HepG2 (cell line): ENCODE measurements around the gene BPI. TPM values are rescaled to one million over a fixed set of nuclear protein-coding genes. Genes with fewer than 3 reads are reported as not detected.
A peak's percentile ranks its signal among the peaks of the same experiment; 100 is the strongest.

Source experiments
- ATRX ChIP-seq: sonication (generic); formaldehyde crosslinking; IDR thresholded peaks from 2 replicates; pipeline ENCODE4 v1.4.0; 2020; ENCODE audit warnings: missing genetic modification reagents, borderline replicate concordance
- EZH2 ChIP-seq: conservative IDR thresholded peaks from 2 replicates; pipeline ENCODE4 v1.6.1; 2012; ENCODE audit warnings: mild to moderate bottlenecking, low read depth, low read length, moderate library complexity
- FOXA1 ChIP-seq, 2 experiments: fragments of 450-650 bp in 1 of 2; sonication (generic) in 1 of 2; formaldehyde crosslinking in 1 of 2; IDR thresholded peaks; 2 replicates each; pipeline versions ENCODE4 v1.4.0 to v1.6.1; 2016 to 2020; ENCODE audit warnings: missing genetic modification reagents in 1 of 2
- ISL2 ChIP-seq: sonication (generic); formaldehyde crosslinking; IDR thresholded peaks from 2 replicates; pipeline ENCODE4 v1.5.0; 2020; ENCODE audit warnings: missing genetic modification reagents
- KLF12 ChIP-seq: sonication (generic); formaldehyde crosslinking; IDR thresholded peaks from 2 replicates; pipeline ENCODE4 v1.4.0; 2020; ENCODE audit warnings: missing genetic modification reagents, borderline replicate concordance
- KMT2A ChIP-seq: sonication (generic); formaldehyde crosslinking; IDR thresholded peaks from 2 replicates; pipeline ENCODE4 v1.4.0; 2020; ENCODE audit warnings: missing genetic modification reagents
- MED1 ChIP-seq: sonication (generic); formaldehyde crosslinking; IDR thresholded peaks from 2 replicates; pipeline ENCODE4 v1.4.0; 2020; ENCODE audit warnings: missing genetic modification reagents
- RXRA ChIP-seq: sonication (generic); formaldehyde crosslinking; IDR thresholded peaks from 2 replicates; pipeline ENCODE4 v1.5.1; 2020; ENCODE audit warnings: missing genetic modification reagents
- SCMH1 ChIP-seq: sonication (generic); formaldehyde crosslinking; IDR thresholded peaks from 2 replicates; pipeline ENCODE4 v1.9.0; 2021; ENCODE audit warnings: missing genetic modification reagents, mild to moderate bottlenecking, borderline replicate concordance
- SRY ChIP-seq: sonication (generic); formaldehyde crosslinking; IDR thresholded peaks from 2 replicates; pipeline ENCODE4 v1.8.0; 2022; ENCODE audit warnings: mild to moderate bottlenecking, missing genetic modification reagents
- TCF12 ChIP-seq, 2 experiments: fragments of 450-650 bp in 1 of 2; sonication (generic) in 1 of 2; formaldehyde crosslinking in 1 of 2; IDR thresholded peaks; 2 replicates each; pipeline versions ENCODE4 v1.6.1 to v1.8.0; 2017 to 2022; ENCODE audit warnings: antibody characterized with exemption in 1 of 2, mild to moderate bottlenecking in 1 of 2, missing genetic modification reagents in 1 of 2, moderate library complexity in 1 of 2
- XBP1 ChIP-seq: sonication (generic); formaldehyde crosslinking; IDR thresholded peaks from 2 replicates; pipeline ENCODE4 v1.5.0; 2020; ENCODE audit warnings: missing genetic modification reagents
- ZNF350 ChIP-seq: sonication (generic); formaldehyde crosslinking; IDR thresholded peaks from 2 replicates; pipeline ENCODE4 v1.4.0; 2020; ENCODE audit warnings: mild to moderate bottlenecking, low read depth, missing genetic modification reagents, borderline replicate concordance
- ZNF496 ChIP-seq: sonication (generic); formaldehyde crosslinking; IDR thresholded peaks from 2 replicates; pipeline ENCODE4 v1.8.1; 2023; ENCODE audit warnings: mild to moderate bottlenecking, moderate library complexity, missing genetic modification reagents; ENCODE audit not compliant: insufficient replicate concordance
- ZNF652 ChIP-seq: IDR thresholded peaks from 2 replicates; pipeline ENCODE4 v1.6.1; 2016; ENCODE audit warnings: low read depth, borderline replicate concordance
- ZNF678 ChIP-seq: sonication (generic); formaldehyde crosslinking; IDR thresholded peaks from 2 replicates; pipeline ENCODE4 v1.4.0; 2020; ENCODE audit warnings: mild to moderate bottlenecking, missing genetic modification reagents
- ZNF792 ChIP-seq: IDR thresholded peaks from 2 replicates; pipeline ENCODE4 v1.6.1; 2016
- polyA plus RNA-seq, 8 experiments: library from polyadenylated mRNA; depleted of rRNA in 3 of 8; stranded (reverse) in 7 of 8; unstranded in 1 of 8; fragments of >200 nt; fragmentation: Illumina TruSeq in 4 of 8; extraction: Trizol in 4 of 8; gene quantifications; 2 replicates each; pipeline versions ENCODE4 v1.2.1 to v1.2.3, GENCODE V29; 2011 to 2016; ENCODE audit warnings: low read depth in 4 of 8, missing spikeins in 1 of 8, mixed read lengths in 1 of 8; ENCODE audit not compliant: insufficient read depth in 1 of 8
- total RNA-seq, 5 experiments: library from RNA; depleted of rRNA; stranded (reverse); fragments of >200 nt; fragmentation: Illumina TruSeq; extraction: Trizol; gene quantifications; 2 replicates each; pipeline ENCODE4 v1.2.3, GENCODE V29; 2016; ENCODE audit warnings: low read depth in 1 of 5
- TF ChIP-seq, protein P1 (sequence below): sonication (generic); formaldehyde crosslinking; IDR thresholded peaks from 2 replicates; pipeline ENCODE4 v1.5.0; 2020; ENCODE audit warnings: missing genetic modification reagents
- TF ChIP-seq, protein P2 (sequence below): sonication (generic); formaldehyde crosslinking; IDR thresholded peaks from 2 replicates; pipeline ENCODE4 v1.9.0; 2022; ENCODE audit warnings: missing genetic modification reagents, mild to moderate bottlenecking, borderline replicate concordance
- TF ChIP-seq, protein P3 (sequence below): sonication (generic); formaldehyde crosslinking; IDR thresholded peaks from 2 replicates; pipeline ENCODE4 v1.4.0; 2020; ENCODE audit warnings: missing genetic modification reagents
- TF ChIP-seq, protein P4 (sequence below): sonication (generic); formaldehyde crosslinking; IDR thresholded peaks from 2 replicates; pipeline ENCODE4 v1.4.0; 2020; ENCODE audit warnings: mild to moderate bottlenecking, missing genetic modification reagents

BPI gene
- total and polyA plus RNA-seq, 2 of the 13 experiments (the other 11 are each of a cell fraction or from before 2014, with no cell fraction given) = not detected

DNA sequence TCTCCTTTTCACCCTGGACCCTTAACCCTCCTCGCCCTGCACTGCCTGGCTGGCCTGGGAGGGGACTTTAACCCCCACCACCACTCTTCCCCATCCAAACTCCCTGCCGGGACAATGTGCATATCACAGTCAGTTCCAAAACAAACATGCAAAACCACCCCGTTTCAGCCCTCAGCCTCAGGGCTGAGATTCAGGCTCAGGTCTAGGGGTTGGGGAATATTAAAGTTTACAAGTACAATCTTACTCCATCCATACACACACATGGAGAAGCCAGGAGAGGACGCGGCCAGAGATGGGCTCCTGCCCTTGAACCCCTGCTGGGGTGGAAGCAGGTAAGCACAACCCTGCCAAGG, 44.0 kb upstream of the BPI start (continued):
- TF ChIP-seq ZNF496 (no peak), SCMH1 (CRISPR knock-in tag) (no peak), ZNF678 (no peak), RXRA (0 out of 2 replicates have a peak, but pooled peaks have one; percentile 38), ISL2 (CRISPR knock-in tag) (no peak), SRY (CRISPR knock-in tag) (no peak), FOXA1 (IDR thresholded peaks at IDR 0.05) (no peak), FOXA1 (CRISPR knock-in tag; IDR thresholded peaks at IDR 0.05) (0 out of 2 replicates have a peak, but pooled peaks have one; percentile 14), EZH2 (peak; percentile 27; the same call in 1 of the 2 replicates), ZNF792 (CRISPR knock-in tag) (no peak), ATRX (CRISPR knock-in tag) (no peak), TCF12 (IDR thresholded peaks at IDR 0.05) (no peak), TCF12 (CRISPR knock-in tag; IDR thresholded peaks at IDR 0.05) (no peak), ZNF652 (CRISPR knock-in tag) (no peak), KLF12 (CRISPR knock-in tag) (no peak), XBP1 (no peak), MED1 (no peak), KMT2A (no peak), ZNF350 (CRISPR knock-in tag) (no peak)
- TF ChIP-seq, protein P1, sequence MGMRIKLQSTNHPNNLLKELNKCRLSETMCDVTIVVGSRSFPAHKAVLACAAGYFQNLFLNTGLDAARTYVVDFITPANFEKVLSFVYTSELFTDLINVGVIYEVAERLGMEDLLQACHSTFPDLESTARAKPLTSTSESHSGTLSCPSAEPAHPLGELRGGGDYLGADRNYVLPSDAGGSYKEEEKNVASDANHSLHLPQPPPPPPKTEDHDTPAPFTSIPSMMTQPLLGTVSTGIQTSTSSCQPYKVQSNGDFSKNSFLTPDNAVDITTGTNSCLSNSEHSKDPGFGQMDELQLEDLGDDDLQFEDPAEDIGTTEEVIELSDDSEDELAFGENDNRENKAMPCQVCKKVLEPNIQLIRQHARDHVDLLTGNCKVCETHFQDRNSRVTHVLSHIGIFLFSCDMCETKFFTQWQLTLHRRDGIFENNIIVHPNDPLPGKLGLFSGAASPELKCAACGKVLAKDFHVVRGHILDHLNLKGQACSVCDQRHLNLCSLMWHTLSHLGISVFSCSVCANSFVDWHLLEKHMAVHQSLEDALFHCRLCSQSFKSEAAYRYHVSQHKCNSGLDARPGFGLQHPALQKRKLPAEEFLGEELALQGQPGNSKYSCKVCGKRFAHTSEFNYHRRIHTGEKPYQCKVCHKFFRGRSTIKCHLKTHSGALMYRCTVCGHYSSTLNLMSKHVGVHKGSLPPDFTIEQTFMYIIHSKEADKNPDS = no peak
- TF ChIP-seq, protein P2, sequence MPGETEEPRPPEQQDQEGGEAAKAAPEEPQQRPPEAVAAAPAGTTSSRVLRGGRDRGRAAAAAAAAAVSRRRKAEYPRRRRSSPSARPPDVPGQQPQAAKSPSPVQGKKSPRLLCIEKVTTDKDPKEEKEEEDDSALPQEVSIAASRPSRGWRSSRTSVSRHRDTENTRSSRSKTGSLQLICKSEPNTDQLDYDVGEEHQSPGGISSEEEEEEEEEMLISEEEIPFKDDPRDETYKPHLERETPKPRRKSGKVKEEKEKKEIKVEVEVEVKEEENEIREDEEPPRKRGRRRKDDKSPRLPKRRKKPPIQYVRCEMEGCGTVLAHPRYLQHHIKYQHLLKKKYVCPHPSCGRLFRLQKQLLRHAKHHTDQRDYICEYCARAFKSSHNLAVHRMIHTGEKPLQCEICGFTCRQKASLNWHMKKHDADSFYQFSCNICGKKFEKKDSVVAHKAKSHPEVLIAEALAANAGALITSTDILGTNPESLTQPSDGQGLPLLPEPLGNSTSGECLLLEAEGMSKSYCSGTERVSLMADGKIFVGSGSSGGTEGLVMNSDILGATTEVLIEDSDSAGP (CRISPR knock-in tag) = no peak
- TF ChIP-seq, protein P3, sequence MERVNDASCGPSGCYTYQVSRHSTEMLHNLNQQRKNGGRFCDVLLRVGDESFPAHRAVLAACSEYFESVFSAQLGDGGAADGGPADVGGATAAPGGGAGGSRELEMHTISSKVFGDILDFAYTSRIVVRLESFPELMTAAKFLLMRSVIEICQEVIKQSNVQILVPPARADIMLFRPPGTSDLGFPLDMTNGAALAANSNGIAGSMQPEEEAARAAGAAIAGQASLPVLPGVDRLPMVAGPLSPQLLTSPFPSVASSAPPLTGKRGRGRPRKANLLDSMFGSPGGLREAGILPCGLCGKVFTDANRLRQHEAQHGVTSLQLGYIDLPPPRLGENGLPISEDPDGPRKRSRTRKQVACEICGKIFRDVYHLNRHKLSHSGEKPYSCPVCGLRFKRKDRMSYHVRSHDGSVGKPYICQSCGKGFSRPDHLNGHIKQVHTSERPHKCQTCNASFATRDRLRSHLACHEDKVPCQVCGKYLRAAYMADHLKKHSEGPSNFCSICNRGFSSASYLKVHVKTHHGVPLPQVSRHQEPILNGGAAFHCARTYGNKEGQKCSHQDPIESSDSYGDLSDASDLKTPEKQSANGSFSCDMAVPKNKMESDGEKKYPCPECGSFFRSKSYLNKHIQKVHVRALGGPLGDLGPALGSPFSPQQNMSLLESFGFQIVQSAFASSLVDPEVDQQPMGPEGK (CRISPR knock-in tag) = peak; percentile 46; the same call in 1 of the 2 replicates
- TF ChIP-seq, protein P4, sequence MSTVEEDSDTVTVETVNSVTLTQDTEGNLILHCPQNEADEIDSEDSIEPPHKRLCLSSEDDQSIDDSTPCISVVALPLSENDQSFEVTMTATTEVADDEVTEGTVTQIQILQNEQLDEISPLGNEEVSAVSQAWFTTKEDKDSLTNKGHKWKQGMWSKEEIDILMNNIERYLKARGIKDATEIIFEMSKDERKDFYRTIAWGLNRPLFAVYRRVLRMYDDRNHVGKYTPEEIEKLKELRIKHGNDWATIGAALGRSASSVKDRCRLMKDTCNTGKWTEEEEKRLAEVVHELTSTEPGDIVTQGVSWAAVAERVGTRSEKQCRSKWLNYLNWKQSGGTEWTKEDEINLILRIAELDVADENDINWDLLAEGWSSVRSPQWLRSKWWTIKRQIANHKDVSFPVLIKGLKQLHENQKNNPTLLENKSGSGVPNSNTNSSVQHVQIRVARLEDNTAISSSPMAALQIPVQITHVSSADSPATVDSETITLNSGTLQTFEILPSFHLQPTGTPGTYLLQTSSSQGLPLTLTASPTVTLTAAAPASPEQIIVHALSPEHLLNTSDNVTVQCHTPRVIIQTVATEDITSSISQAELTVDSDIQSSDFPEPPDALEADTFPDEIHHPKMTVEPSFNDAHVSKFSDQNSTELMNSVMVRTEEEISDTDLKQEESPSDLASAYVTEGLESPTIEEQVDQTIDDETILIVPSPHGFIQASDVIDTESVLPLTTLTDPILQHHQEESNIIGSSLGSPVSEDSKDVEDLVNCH (CRISPR knock-in tag) = no peak
